ENCODE results near the gene YBEY. TPM values are rescaled to one million over a fixed set of nuclear protein-coding genes. Genes with fewer than 3 reads are reported as not detected.

Gene YBEY
- polyA plus RNA-seq, 1 donor (not counting 4 experiments of a cell fraction or from before 2014, with no cell fraction given) = 23.5 TPM

GRCh38 chr21:46345861-46346260 is 59.7 kb downstream of the YBEY start:
- no peaks in the 10 kb centered on the region for H3K9me1 ChIP-seq (ENCODE audit: control insufficient read depth, extremely low read depth, insufficient read depth, low read length)
- DNase-seq (ENCODE audit: low read depth, low spot score) (no peak), FAIRE-seq (no peak)
- no peak overlapping the region for H3K9ac ChIP-seq (ENCODE audit: control insufficient read depth, extremely low read depth, insufficient read depth, low read length)
- H2AFZ ChIP-seq (ENCODE audit: control insufficient read depth, low read length) = no peak overlapping the region
- no peak overlapping the region for H3K4me2 ChIP-seq (ENCODE audit: control insufficient read depth, extremely low read depth, insufficient read depth, low read depth, low read length)
- TF ChIP-seq CTCF (optimal IDR thresholded peaks at IDR 0.05 in 1 of 3, IDR thresholded peaks at IDR 0.05 in 1 of 3, conservative IDR thresholded peaks at IDR 0.05 in 1 of 3; ENCODE audit: extremely low read depth in 1 of 3, insufficient read depth in 2 of 3, low read length in 3 of 3) (no peak), EZH2 (IDR thresholded peaks at IDR 0.05; ENCODE audit: low read length) (no peak)
- H4K20me1 ChIP-seq (ENCODE audit: control insufficient read depth, extremely low read depth, insufficient read depth, low read length) = no peaks in the 10 kb centered on the region
- no peak overlapping the region for H3K27ac ChIP-seq (ENCODE audit: control insufficient read depth, insufficient read depth, low read length)
- dilution Hi-C loops (cut with MboI; ENCODE audit: extremely low pct_ligation_motif_present, low sequenced_read_pairs) = no loop called here
- no peak overlapping the region for H3K4me3 ChIP-seq (ENCODE audit: control insufficient read depth in 2 of 3, extremely low read depth in 1 of 3, insufficient read depth in 2 of 3, low read depth in 1 of 3, low read length in 3 of 3)
- H3K36me3 ChIP-seq (ENCODE audit: control insufficient read depth in 2 of 2, extremely low read depth in 1 of 2, insufficient read depth in 2 of 2, low read length in 2 of 2) = peaks cover 29 to 32% of the 10 kb centered on the region in 2 experiments
- peaks cover 23% of the 10 kb centered on the region for H3K79me2 ChIP-seq (ENCODE audit: control insufficient read depth, insufficient read depth, low read length)
- H3K9me3 ChIP-seq (ENCODE audit: control insufficient read depth, low read depth, low read length) = no peaks in the 10 kb centered on the region
- H3K27me3 ChIP-seq (ENCODE audit: control insufficient read depth, extremely low read depth, insufficient read depth, low read length) = no peaks in the 10 kb centered on the region
- H3K4me1 ChIP-seq (ENCODE audit: control insufficient read depth, extremely low read depth, insufficient read depth, low read length) = no peaks in the 10 kb centered on the region

GRCh38 chr21:46346296-46347202 is 60.4 kb downstream of the YBEY start:
- no peak overlapping the region for H3K27ac ChIP-seq (ENCODE audit: control insufficient read depth, insufficient read depth, low read length)
- H2AFZ ChIP-seq (ENCODE audit: control insufficient read depth, low read length) = no peak overlapping the region

More at GRCh38 chr21:46346296-46347202, 60.4 kb downstream of the YBEY start:
- no peaks in the 10 kb centered on the region for H3K9me1 ChIP-seq (ENCODE audit: control insufficient read depth, extremely low read depth, insufficient read depth, low read length)
- H3K4me1 ChIP-seq (ENCODE audit: control insufficient read depth, extremely low read depth, insufficient read depth, low read length) = no peaks in the 10 kb centered on the region
- peaks cover 29 to 36% of the 10 kb centered on the region in 2 experiments for H3K36me3 ChIP-seq (ENCODE audit: control insufficient read depth in 2 of 2, extremely low read depth in 1 of 2, insufficient read depth in 2 of 2, low read length in 2 of 2)
- H3K9ac ChIP-seq (ENCODE audit: control insufficient read depth, extremely low read depth, insufficient read depth, low read length) = no peak overlapping the region
- no peak for DNase-seq (ENCODE audit: low read depth, low spot score)
- no peaks in the 10 kb centered on the region for H4K20me1 ChIP-seq (ENCODE audit: control insufficient read depth, extremely low read depth, insufficient read depth, low read length)
- dilution Hi-C loops (cut with MboI; ENCODE audit: extremely low pct_ligation_motif_present, low sequenced_read_pairs) = no loop called here
- H3K27me3 ChIP-seq (ENCODE audit: control insufficient read depth, extremely low read depth, insufficient read depth, low read length) = no peaks in the 10 kb centered on the region
- no peak for TF ChIP-seq CTCF (optimal IDR thresholded peaks at IDR 0.05 in 1 of 3, IDR thresholded peaks at IDR 0.05 in 1 of 3, conservative IDR thresholded peaks at IDR 0.05 in 1 of 3; ENCODE audit: extremely low read depth in 1 of 3, insufficient read depth in 2 of 3, low read length in 3 of 3)
- no peak for TF ChIP-seq EZH2 (IDR thresholded peaks at IDR 0.05; ENCODE audit: low read length)
- no peak overlapping the region for H3K4me2 ChIP-seq (ENCODE audit: control insufficient read depth, extremely low read depth, insufficient read depth, low read depth, low read length)
- no peaks in the 10 kb centered on the region for H3K9me3 ChIP-seq (ENCODE audit: control insufficient read depth, low read depth, low read length)
- FAIRE-seq = no peak
- H3K79me2 ChIP-seq (ENCODE audit: control insufficient read depth, insufficient read depth, low read length) = peaks cover 18% of the 10 kb centered on the region
- H3K4me3 ChIP-seq (ENCODE audit: control insufficient read depth in 2 of 3, extremely low read depth in 1 of 3, insufficient read depth in 2 of 3, low read depth in 1 of 3, low read length in 3 of 3) = no peak overlapping the region
